Effector CD8-positive, alpha-beta T cell (primary cell): ENCODE data around the gene THADA.

Source experiments
- DNase-seq: peaks from one replicate; lab custom pipeline; 2025; lab: John Stamatoyannopoulos, UW

The THADA gene

GRCh38 chr2:43493954-43494353 is 101.9 kb downstream of the THADA start:
- DNase-seq: no peak

- DNase-seq: no peak
Measured at GRCh38 chr2:43491065-43491639, 104.7 kb downstream of the THADA start.

- no peak for DNase-seq
Measured at GRCh38 chr2:43490252-43490786, 105.5 kb downstream of the THADA start.

- DNase-seq: no peak
Measured at GRCh38 chr2:43488737-43489136, 107.1 kb downstream of the THADA start.

GRCh38 chr2:43486603-43487002 is 109.2 kb downstream of the THADA start:
- DNase-seq: no peak

- DNase-seq: no peak
Measured at GRCh38 chr2:43484323-43484930, 111.4 kb downstream of the THADA start.

GRCh38 chr2:43482961-43483360 is 112.9 kb downstream of the THADA start:
- DNase-seq: no peak

GRCh38 chr2:43481927-43482542 is 113.8 kb downstream of the THADA start:
- DNase-seq: no peak

GRCh38 chr2:43480874-43481273 is 115.0 kb downstream of the THADA start:
- DNase-seq: no peak

- DNase-seq: no peak
Measured at GRCh38 chr2:43478412-43479086, 117.3 kb downstream of the THADA start.

- no peak for DNase-seq
Measured at GRCh38 chr2:43475922-43476321, 119.9 kb downstream of the THADA start.

- no peak for DNase-seq
Measured at GRCh38 chr2:43475137-43475846, 120.5 kb downstream of the THADA start.

GRCh38 chr2:43474273-43474672 is 121.6 kb downstream of the THADA start:
- DNase-seq: no peak

- no peak for DNase-seq
Measured at GRCh38 chr2:43473767-43474166, 122.1 kb downstream of the THADA start.

GRCh38 chr2:43472527-43473194 is 123.2 kb downstream of the THADA start:
- DNase-seq: no peak

- DNase-seq: no peak
Measured at GRCh38 chr2:43469713-43470112, 126.1 kb downstream of the THADA start.

- no peak for DNase-seq
Measured at GRCh38 chr2:43469094-43469493, 126.7 kb downstream of the THADA start.

- no peak for DNase-seq
Measured at GRCh38 chr2:43467891-43468290, 127.9 kb downstream of the THADA start.

- DNase-seq: no peak
Measured at GRCh38 chr2:43465234-43465633, 130.6 kb downstream of the THADA start.

- DNase-seq: no peak
Measured at GRCh38 chr2:43464590-43464989, 131.2 kb downstream of the THADA start.

GRCh38 chr2:43462866-43463641 is 132.8 kb downstream of the THADA start:
- no peak for DNase-seq
